Measurements from ENCODE around the gene UCN.
"Not testable (repeated sequence)": the region's sequence is repeated elsewhere in the genome, so short reads cannot be mapped to it uniquely, and the experiment has no call there.

UCN gene

DNA sequence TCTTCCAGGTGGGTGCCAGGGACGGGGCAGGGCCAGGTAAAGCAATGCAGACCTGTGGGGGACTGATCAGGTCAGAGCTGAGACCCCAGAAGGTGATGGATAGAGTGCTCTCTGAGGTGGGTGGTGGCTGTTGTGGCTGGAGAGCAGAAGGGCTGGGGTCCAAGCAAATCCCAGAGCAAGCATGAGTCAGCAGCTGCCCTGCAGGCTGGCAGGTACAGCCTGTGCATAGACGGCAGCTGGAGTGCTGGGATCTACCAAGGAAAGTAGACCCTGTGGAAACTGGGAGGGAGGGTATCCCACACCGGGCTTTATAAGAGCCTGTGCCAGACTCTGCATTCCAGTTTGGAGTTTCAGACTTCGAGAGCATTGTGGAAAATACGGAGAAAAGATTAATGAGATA lies 25.4 kb downstream of the UCN start:
- DNase-seq: no peak

- no peak for DNase-seq
Observed at GRCh38 chr2:27281855-27282559, 26.2 kb downstream of the UCN start, which contains the start of gene TRIM54. Gene TRIM54, plus strand, starts transcription at chr2:27282429. Its CDS starts 303 bp downstream, at chr2:27282732.

GRCh38 chr2:27281442-27281841 lies 26.8 kb downstream of the UCN start:
- no peak for DNase-seq

GRCh38 chr2:27280826-27281225 lies 27.4 kb downstream of the UCN start:
- no peak for DNase-seq

- no peak for DNase-seq
Observed at GRCh38 chr2:27278010-27278409, 30.2 kb downstream of the UCN start.

DNA sequence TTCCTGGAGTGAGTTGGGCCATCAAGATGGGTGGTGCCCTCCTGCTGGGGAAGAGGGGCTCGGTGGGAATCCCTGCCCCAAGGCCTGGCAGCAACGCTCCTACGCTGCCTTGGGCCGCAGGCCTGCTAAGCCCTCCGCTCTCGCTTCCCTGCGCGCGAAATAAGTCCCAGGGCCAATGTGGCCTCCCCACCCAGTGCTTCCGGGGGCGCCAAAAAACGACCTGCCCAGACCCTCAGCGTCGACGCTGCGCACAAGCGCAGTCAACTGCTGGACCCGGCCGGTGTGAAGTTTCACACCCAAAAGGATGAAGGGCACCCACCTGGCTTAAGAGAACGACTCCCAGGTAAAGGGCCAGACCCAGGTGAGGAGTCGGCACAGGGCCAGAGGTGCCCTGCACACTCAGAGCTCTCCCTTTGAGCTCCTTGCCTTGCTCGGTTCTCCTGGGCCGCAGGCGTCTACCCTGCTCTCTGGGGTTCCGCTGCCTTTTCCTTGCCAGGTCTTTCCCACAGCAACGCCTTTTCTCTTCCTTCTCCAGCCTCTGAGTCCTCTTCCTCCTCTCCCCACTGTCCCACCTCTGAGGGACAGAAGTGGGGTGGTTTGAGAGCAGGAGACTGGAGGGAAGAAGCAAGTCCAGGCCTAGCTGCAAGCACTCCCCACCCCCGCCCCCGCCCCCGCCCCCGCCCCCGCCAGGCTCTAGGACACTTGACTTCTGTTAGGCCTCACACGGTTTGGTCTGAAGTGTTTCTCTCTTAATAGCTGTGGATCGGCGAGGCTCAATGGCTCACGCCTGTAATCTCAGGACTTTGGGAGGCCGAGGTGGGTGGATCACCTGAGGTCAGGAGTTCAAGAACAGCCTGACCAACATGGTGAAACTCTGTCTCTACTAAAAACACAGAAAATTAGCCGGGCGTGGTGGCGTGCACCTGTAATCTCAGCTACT lies 32.8 kb downstream of the UCN start, which contains the start of gene DNAJC5G:
TSS of gene DNAJC5G (plus strand) at position 223 of the 940 bp plus-strand sequence. CDS start 1,296 bp downstream, outside the sequence.
- no peak for DNase-seq

- DNase-seq: not testable (repeated sequence)
Observed at GRCh38 chr2:27272537-27273522, 35.4 kb downstream of the UCN start.

DNA sequence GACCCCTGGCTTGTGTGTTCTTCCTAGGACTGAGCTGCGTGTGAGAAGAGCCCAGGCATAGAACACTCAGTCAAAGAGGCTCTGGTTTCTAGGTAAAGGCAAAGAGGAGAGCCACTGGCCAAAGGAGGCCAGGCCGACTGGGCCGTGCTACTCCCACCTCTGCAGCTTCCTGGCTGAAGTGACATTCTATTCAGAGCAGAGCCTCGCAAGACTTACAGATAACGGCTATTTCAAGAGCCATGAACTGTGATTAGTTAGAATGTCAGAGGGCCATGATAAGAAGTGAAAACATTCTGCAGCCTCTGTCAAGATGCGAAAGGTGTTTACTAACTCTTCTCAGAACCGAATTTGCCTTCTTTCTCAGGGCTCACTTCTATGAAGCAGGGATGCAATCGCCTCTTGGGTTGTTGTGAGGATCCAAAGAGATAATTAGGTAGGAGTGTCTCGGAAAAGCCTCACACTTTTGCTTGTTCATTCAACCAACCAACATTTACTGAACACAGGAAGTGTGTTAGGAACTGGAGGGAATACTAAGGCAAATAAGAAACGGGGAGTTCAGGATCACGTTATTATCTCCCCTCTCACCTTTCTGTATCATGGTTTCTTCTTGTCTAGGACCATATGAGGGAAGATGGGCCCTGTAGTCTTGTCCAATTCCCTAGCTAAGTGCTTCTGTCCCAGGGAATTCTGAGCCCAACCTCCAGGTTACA lies 36.5 kb downstream of the UCN start:
- no peak for DNase-seq

- DNase-seq: no peak
Observed at GRCh38 chr2:27270670-27271069, 37.6 kb downstream of the UCN start.

DNA sequence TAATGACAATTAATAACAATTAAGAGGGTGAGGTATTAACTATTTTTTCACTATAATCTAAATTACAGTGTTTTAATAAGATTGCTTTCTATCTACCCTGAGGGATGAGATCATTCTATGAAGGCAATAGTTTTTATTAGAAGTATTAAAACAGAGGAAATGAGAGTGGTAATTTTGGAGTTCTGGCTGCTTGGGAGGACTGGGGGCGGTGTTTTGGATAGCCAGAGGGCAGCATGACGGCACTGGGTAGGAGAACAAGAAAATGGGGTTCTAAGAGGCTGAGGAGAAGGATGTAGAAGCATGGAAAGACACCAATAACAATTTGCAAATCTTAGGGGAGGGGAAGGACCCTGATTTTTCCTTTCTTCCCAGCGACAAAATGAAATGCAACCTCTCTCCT lies 38.1 kb downstream of the UCN start:
- no peak for DNase-seq

GRCh38 chr2:27268296-27268695 lies 39.9 kb downstream of the UCN start:
- DNase-seq: not testable (repeated sequence)

GRCh38 chr2:27265536-27265870 lies 42.7 kb downstream of the UCN start:
- no peak for DNase-seq

DNA sequence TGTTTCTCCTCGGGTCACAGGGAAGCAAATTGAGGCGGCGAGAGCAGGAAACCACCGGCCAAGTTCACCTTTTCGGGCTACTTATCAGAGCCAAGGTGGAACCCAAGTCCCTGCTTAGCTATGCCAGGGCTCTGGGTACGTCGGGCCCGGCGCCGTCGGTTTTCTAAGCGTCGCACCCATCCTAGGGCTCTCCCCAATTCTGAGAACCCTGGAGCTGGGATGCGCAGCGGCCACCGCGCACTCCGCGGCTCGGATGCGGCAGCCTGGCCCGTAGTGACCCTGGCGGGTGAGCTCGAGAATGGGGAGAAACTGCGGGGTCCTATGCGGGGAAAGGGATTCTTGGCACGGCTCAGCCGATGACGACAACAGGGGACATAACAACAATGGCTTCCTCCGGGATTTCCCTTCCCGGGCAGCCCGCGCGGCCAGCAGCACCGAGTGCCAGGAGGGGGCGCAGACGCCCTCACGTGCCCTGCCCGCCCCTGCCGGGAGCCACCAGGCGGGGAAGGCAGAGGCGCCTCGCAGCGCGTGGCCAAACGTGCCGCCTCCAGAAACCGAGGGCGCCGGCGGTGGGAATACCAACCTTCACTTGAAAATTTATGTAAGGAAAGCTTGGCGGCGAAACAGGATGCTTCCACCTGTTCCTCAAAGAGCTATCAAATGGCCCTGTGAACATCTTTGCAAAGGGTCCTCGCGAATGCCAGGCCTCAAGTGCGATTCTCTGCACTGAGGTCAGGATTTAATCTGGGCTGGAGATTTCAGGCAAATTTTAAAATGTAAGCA lies 43.3 kb downstream of the UCN start:
- DNase-seq: peak in 5 of 6 experiments; percentile 40 to 65 (median 49)

- DNase-seq: peak in 2 of 6 experiments; percentile 27 to 37
Observed at GRCh38 chr2:27264253-27264752, 43.9 kb downstream of the UCN start.

DNA sequence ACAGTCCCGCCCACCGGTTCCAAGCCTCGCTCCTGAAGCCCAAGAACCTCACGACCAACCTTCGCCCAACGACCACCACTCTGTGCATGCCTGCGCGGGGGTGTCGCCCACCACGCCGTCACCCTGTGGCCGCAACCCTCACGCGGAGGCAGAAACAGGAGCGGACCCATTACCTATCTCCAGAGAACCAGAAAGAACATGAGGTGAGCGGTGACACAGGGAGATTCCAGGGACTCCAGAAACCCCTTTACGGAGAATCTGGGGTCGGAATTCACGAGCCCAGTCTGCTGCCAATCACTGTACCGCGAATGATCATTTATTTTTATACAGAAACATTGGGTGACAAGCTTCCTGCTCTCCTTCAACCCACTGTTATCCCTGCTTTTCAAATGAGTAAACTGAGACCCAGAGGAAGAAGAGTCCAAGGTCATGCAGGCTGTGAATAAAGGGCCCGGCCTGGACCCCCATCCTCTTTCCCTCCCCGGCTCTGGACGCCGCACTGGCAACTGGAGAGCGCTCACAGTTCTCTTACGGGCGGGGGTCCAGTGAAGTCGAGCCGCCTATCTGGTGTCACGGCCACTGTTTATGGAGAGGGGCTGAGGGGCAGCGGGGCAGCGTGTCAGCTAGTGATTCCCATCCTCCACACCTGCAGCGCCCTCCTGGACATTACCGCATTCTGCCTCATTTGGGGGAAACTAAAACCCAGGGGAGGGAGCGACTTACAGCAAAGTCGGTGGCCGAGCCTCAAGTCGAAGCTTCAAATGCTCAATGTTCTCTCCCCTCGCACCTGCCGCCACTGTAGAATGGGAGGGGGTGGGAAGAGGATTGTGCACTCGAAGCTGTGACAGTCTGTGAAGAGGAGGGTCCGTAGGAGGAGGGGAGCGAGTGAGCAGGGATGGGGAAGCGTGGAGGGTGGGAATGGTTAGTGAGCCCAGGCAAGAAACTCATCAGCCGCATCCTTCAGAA lies 44.7 kb downstream of the UCN start:
- DNase-seq: peak in 3 of 6 experiments; percentile 27 to 37 (median 31)

DNA sequence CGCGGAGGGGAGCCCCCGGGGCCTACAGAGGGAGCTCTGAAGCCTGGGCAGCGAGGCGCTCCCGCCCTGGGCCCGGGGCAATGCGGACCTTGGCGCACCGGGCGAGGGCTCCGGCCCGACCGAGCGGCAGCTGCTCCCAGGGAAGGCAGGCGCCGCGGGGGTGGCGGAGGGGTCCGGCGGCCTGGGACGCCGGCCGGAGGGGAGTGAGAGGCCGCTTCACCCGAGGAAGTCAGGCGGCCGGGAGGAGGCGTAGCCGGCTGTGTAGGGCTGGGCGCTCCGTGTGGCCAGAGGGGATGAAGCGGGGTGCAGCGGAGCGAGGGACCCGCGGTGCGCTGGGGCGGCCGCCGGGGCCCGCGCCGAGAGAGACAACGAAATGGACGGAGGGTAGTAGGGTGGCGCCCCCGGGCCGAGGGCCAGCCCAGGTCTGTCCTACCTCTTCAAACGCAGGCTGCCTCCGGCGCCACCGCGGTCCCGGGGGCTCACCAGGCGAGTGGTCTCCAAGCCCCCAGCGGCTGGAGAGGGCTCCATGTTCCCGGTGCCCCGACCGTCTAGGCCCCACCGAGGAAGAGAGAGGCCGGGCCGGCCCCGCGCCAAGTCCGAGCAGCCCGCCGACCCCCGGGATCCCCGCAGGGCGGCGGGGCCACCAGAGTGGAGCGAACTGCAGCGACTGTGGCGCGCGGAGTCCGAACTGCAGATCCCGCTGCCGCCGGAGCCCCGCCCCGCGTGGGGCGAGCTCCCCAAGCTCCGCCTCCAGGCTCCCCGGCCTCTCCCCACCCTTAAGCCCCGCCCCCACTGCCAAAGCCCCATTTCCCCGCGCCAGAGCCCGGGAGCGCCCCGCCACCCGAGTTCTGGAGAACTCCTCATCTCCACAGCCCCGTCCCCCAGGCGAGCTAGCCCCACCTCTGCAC lies 45.6 kb downstream of the UCN start, which contains the start of gene SLC30A3:
TSS of gene SLC30A3 (minus strand) at position 669 of the 908 bp plus-strand sequence. CDS start at position 528, 141 bp downstream.
- peak; percentile 13 to 68 (median 52) for DNase-seq

DNA sequence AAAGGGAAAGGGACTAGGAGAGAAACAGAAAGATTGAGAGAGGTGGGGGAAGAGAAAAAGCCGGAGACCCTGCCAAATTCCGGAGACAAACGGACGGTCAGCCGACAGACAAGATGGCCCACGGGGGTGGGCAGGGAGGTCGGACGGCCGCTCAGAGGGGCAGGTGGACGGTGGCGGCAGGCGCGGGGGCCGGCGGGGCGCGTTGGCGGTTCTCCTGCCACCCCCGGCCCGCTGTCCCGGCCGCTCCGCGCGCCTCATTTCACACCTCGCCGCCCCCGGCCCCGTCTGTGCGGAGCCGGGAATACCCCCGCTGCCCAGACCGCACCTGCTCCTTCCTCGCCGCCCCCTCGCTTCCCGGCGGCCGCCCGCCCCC lies 46.3 kb downstream of the UCN start:
- DNase-seq: no peak

DNA sequence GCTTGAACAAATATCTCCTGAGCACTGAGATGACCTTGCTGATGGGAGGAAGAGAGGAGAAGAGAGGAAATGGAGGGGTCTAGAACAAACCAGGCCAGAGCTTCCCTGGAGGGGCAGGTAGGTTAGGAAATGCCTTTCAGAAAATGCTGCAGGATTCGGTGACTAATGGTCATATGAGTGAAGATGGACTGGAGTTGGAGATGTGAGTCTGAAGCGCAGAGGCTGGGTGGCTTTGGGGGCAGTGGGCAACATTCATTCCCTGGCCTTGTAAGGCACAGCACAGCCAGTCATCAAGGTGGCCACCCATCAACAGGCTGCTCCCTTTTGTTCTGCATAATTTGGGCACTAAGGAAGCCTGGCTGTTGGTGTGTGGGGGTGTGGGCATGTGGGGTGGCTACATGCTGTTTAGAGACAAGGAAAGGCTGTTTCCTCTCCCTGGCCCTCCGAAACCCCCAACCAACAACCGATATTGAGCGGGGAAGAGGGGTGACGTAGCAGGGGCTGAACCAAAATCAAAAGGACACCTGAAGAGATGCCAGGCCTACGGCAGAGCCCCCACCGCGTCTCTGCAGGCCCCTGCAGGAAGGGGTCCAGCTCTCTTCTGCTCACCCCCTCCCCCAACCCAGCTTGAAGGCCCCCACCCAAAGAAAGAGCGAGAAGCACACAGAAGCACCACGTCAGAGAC lies 46.9 kb downstream of the UCN start:
- DNase-seq: no peak
